Measurements from ENCODE around the gene ABR.

The ABR gene

GRCh38 chr17:1008008-1008761 is 171.6 kb downstream of the ABR start:
- H3K79me2 ChIP-seq (ENCODE audit: low read length) = no peaks in the 10 kb centered on the region

DNA sequence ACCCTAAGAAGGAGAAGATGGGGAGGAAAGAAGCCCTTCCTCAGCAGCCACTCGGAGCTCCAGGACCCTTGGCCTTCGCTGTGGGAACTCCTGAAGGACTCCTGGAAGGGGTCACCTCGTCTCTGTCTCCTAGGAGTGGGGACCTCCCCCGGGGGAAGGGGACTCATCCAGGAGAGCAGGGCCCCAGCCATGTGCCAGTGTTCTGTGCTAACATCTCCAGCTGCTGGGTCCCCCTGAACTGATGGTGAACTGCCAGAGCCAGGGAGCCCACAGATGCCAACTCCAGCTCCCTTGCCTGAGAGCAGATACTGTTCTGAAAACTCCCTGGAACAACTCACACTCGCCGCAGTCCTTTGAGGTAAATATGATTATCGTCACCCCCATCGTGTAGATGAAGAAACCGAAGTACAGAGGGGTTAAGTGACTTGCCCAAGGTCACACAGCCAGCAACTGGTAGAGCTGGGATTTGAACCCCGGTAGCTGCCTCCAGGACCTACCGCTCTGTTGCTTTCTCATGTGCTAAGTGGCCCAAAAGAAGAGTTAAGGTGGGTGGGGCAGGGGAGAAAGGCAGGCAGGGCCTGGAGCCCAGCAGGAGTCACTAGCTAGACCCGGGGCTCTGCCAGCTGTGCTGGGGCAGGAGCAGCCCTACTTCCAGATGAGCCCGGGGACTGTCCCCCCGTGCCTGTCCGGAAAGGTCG is 172.3 kb downstream of the ABR start:
- H3K27me3 ChIP-seq (ENCODE audit: low read depth, low read length) = no peaks in the 10 kb centered on the region
- no peak overlapping the region for H2AFZ ChIP-seq (ENCODE audit: low read depth, low read length)
- H3K79me2 ChIP-seq (ENCODE audit: low read length) = no peaks in the 10 kb centered on the region
- no peak overlapping the region for H3K4me3 ChIP-seq (ENCODE audit: low read length)
- H3K36me3 ChIP-seq (replicated peaks; ENCODE audit: low read depth, low read length) = no peaks in the 10 kb centered on the region
- no peaks in the 10 kb centered on the region for H4K20me1 ChIP-seq (ENCODE audit: insufficient read depth, low read length)
- TF ChIP-seq CTCF (IDR thresholded peaks at IDR 0.05; ENCODE audit: low read depth, low read length) = no peak
- TF ChIP-seq EZH2phosphoT487 (IDR thresholded peaks at IDR 0.05; ENCODE audit: low read depth) = no peak
- H3K9me3 ChIP-seq (ENCODE audit: insufficient read depth, low read length) = no peaks in the 10 kb centered on the region
- no peak overlapping the region for H3K27ac ChIP-seq (ENCODE audit: low read length)
- H3K4me2 ChIP-seq (ENCODE audit: low read length) = no peak overlapping the region
- no peak overlapping the region for H3K9ac ChIP-seq (ENCODE audit: low read length)
- H3K4me1 ChIP-seq (ENCODE audit: low read length) = no peaks in the 10 kb centered on the region

More at GRCh38 chr17:1008008-1008761, 171.6 kb downstream of the ABR start:
- Histone ChIP-seq H3K27me3 (ENCODE audit: low read depth, low read length) (no peaks in the 10 kb centered on the region), H3K36me3 (replicated peaks; ENCODE audit: low read depth, low read length) (no peaks in the 10 kb centered on the region), H2AFZ (ENCODE audit: low read depth, low read length) (no peak overlapping the region), H3K4me2 (ENCODE audit: low read length) (no peak overlapping the region), H3K9me3 (ENCODE audit: insufficient read depth, low read length) (no peaks in the 10 kb centered on the region), H4K20me1 (ENCODE audit: insufficient read depth, low read length) (no peaks in the 10 kb centered on the region), H3K4me3 (ENCODE audit: low read length) (no peak overlapping the region), H3K9ac (ENCODE audit: low read length) (no peak overlapping the region), H3K27ac (ENCODE audit: low read length) (no peak overlapping the region), H3K4me1 (ENCODE audit: low read length) (no peaks in the 10 kb centered on the region)
- TF ChIP-seq EZH2phosphoT487 (IDR thresholded peaks at IDR 0.05; ENCODE audit: low read depth) (no peak), CTCF (IDR thresholded peaks at IDR 0.05; ENCODE audit: low read depth, low read length) (no peak)

- H3K9ac ChIP-seq (ENCODE audit: low read length) = no peak overlapping the region
- H3K4me2 ChIP-seq (ENCODE audit: low read length) = no peak overlapping the region
- no peaks in the 10 kb centered on the region for H4K20me1 ChIP-seq (ENCODE audit: insufficient read depth, low read length)
- H3K36me3 ChIP-seq (replicated peaks; ENCODE audit: low read depth, low read length) = peaks cover 10% of the 10 kb centered on the region
- no peaks in the 10 kb centered on the region for H3K4me1 ChIP-seq (ENCODE audit: low read length)
- no peak overlapping the region for H3K27ac ChIP-seq (ENCODE audit: low read length)
- no peaks in the 10 kb centered on the region for H3K79me2 ChIP-seq (ENCODE audit: low read length)
- no peaks in the 10 kb centered on the region for H3K9me3 ChIP-seq (ENCODE audit: insufficient read depth, low read length)
- H3K4me3 ChIP-seq (ENCODE audit: low read length) = no peak overlapping the region
- H2AFZ ChIP-seq (ENCODE audit: low read depth, low read length) = no peak overlapping the region
- TF ChIP-seq EZH2phosphoT487 (IDR thresholded peaks at IDR 0.05; ENCODE audit: low read depth) (no peak), CTCF (IDR thresholded peaks at IDR 0.05; ENCODE audit: low read depth, low read length) (no peak)
- no peaks in the 10 kb centered on the region for H3K27me3 ChIP-seq (ENCODE audit: low read depth, low read length)
Observed at GRCh38 chr17:1006054-1006453, 173.7 kb downstream of the ABR start.

- no peaks in the 10 kb centered on the region for H3K27me3 ChIP-seq (ENCODE audit: low read depth, low read length)
- H3K9me3 ChIP-seq (ENCODE audit: insufficient read depth, low read length) = no peaks in the 10 kb centered on the region
- H3K79me2 ChIP-seq (ENCODE audit: low read length) = no peaks in the 10 kb centered on the region
- no peak overlapping the region for H3K9ac ChIP-seq (ENCODE audit: low read length)
- H2AFZ ChIP-seq (ENCODE audit: low read depth, low read length) = no peak overlapping the region
- H3K4me3 ChIP-seq (ENCODE audit: low read length) = no peak overlapping the region
- no peaks in the 10 kb centered on the region for H4K20me1 ChIP-seq (ENCODE audit: insufficient read depth, low read length)
- no peaks in the 10 kb centered on the region for H3K4me1 ChIP-seq (ENCODE audit: low read length)
- no peak for TF ChIP-seq CTCF (IDR thresholded peaks at IDR 0.05; ENCODE audit: low read depth, low read length)
- H3K4me2 ChIP-seq (ENCODE audit: low read length) = no peak overlapping the region
- H3K27ac ChIP-seq (ENCODE audit: low read length) = no peak overlapping the region
- peaks cover 10% of the 10 kb centered on the region for H3K36me3 ChIP-seq (replicated peaks; ENCODE audit: low read depth, low read length)
Observed at GRCh38 chr17:1005361-1005946, 174.3 kb downstream of the ABR start.

All from OCI-LY3 (cell line).